Right renal cortex interstitium (tissue), 3 donors: ENCODE measurements around the gene PGM3. TPM values are rescaled to one million over a fixed set of nuclear protein-coding genes. Genes with fewer than 3 reads are reported as not detected.

Experiments
- DNase-seq, 3 donors: peaks; one replicate each; pipeline ENCODE4 v3.0.0-alpha.2; 2013; ENCODE audit warnings: low read depth in 3 of 3, low spot score in 2 of 3
- polyA plus RNA-seq, 3 donors: library from polyadenylated mRNA; unstranded; fragments of 120-200 nt; gene quantifications; one replicate each; pipeline ENCODE4 v1.2.1, GENCODE V29; 2013; ENCODE audit not compliant: insufficient read length in 3 of 3

The PGM3 gene
- polyA plus RNA-seq, 3 donors = 44.5 to 46.9 (median 46.5) TPM

DNA sequence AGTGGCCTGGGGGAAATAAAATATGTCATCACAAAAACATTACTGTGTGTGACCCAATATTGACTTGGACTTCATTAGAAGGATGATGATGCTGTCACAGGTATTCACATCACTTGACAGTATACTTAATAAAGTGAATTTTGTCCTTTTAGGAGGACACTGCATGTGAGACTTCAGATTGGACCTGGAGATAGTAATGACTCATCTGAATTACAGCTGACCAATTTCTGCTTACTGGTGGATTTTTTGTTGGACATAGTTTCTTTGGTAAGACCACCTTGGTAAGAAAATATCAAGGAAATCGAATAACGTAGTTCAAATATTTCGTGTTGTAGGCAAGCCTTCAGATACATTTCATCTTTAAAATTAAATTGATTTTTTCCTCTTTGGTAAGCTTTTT, 68.5 kb downstream of the PGM3 start:
- no peak for DNase-seq

- DNase-seq = no peak
Observed at GRCh38 chr6:83119742-83120300, 73.2 kb downstream of the PGM3 start.

GRCh38 chr6:83117802-83118201, 75.3 kb downstream of the PGM3 start:
- no peak for DNase-seq

Other genes starting within 250 kb of the PGM3 start
- gene UBE3D, start 127.4 kb downstream of the PGM3 start, polyA plus RNA-seq = 10 to 100 TPM in 1 of 3 donors, 1 to 10 TPM in 2; 8.0 to 10.3 (median 9.2) TPM
- 10 to 100 TPM; 32.5 to 43.1 (median 32.9) TPM for gene DOP1A, start 125.6 kb downstream of the PGM3 start, polyA plus RNA-seq
- 1 to 10 TPM; 7.5 to 7.9 (median 7.8) TPM for gene RWDD2A, start 92 bp upstream of the PGM3 start, polyA plus RNA-seq
- gene ME1, start 237.8 kb upstream of the PGM3 start, polyA plus RNA-seq = 1 to 10 TPM; 2.1 to 3.1 (median 2.4) TPM